GM19372 (cell line): ENCODE data around the gene NFAT5.

Experiments
- ATAC-seq: cut with Tn5 transposase; IDR thresholded peaks from one replicate; pipeline ENCODE4 v1.9.1; 2021; ENCODE audit warnings: mild to moderate bottlenecking, low read depth, moderate library complexity; ENCODE audit not compliant: unreplicated experiment

Gene NFAT5

GRCh38 chr16:69595127-69596036 is 29.6 kb downstream of the NFAT5 start:
- no peak for ATAC-seq

GRCh38 chr16:69596801-69597200 is 31.0 kb downstream of the NFAT5 start:
- no peak for ATAC-seq

- ATAC-seq = no peak
Observed at GRCh38 chr16:69598045-69598444, 32.3 kb downstream of the NFAT5 start.

- no peak for ATAC-seq
Observed at GRCh38 chr16:69599731-69600130, 34.0 kb downstream of the NFAT5 start.

GRCh38 chr16:69600202-69600601 is 34.4 kb downstream of the NFAT5 start:
- ATAC-seq = no peak

- no peak for ATAC-seq
Observed at GRCh38 chr16:69601250-69601649, 35.5 kb downstream of the NFAT5 start.

- ATAC-seq = no peak
Observed at GRCh38 chr16:69606985-69607384, 41.2 kb downstream of the NFAT5 start.

- ATAC-seq = no peak
Observed at GRCh38 chr16:69607674-69608073, 41.9 kb downstream of the NFAT5 start.

- no peak for ATAC-seq
Observed at GRCh38 chr16:69610356-69610755, 44.6 kb downstream of the NFAT5 start.

GRCh38 chr16:69611103-69611640 is 45.4 kb downstream of the NFAT5 start:
- no peak for ATAC-seq

GRCh38 chr16:69613378-69614154 is 47.8 kb downstream of the NFAT5 start:
- no peak for ATAC-seq

- no peak for ATAC-seq
Observed at GRCh38 chr16:69615528-69615927, 49.8 kb downstream of the NFAT5 start.

GRCh38 chr16:69616082-69616481 is 50.3 kb downstream of the NFAT5 start:
- ATAC-seq = no peak

GRCh38 chr16:69618307-69618706 is 52.5 kb downstream of the NFAT5 start:
- ATAC-seq = no peak

- no peak for ATAC-seq
Observed at GRCh38 chr16:69618721-69619120, 53.0 kb downstream of the NFAT5 start.

- ATAC-seq = no peak
Observed at GRCh38 chr16:69619514-69619913, 53.7 kb downstream of the NFAT5 start.

GRCh38 chr16:69620573-69620972 is 54.8 kb downstream of the NFAT5 start:
- ATAC-seq = no peak

- no peak for ATAC-seq
Observed at GRCh38 chr16:69621225-69621624, 55.5 kb downstream of the NFAT5 start.

- ATAC-seq = no peak
Observed at GRCh38 chr16:69626256-69626655, 60.5 kb downstream of the NFAT5 start.

GRCh38 chr16:69632828-69633227 is 67.1 kb downstream of the NFAT5 start:
- ATAC-seq = no peak

- no peak for ATAC-seq
Observed at GRCh38 chr16:69633375-69633774, 67.6 kb downstream of the NFAT5 start.
